ENCODE measurements around the gene FOXM1. TPM values are rescaled to one million over a fixed set of nuclear protein-coding genes. Genes with fewer than 3 reads are reported as not detected.

FOXM1 gene
- total and polyA plus RNA-seq, 10 of the 15 experiments (the other 5 are each of a cell fraction or from before 2014, with no cell fraction given), result 15.1 to 63.2 (median 34.2) TPM

- POLR2A ChIA-PET, result no interaction called here
- no peak overlapping the region for H2AFZ ChIP-seq (ENCODE audit: control insufficient read depth, low read depth, low read length)
- no peaks in the 10 kb centered on the region for H3K9me3 ChIP-seq (replicated peaks; ENCODE audit: control insufficient read depth, insufficient read depth, low read length)
- no peaks in the 10 kb centered on the region for H3K79me2 ChIP-seq (ENCODE audit: control insufficient read depth, insufficient read depth, low read length)
- 86% methylated on average over 19 of the region's 25 CpGs for WGBS (ENCODE audit: insufficient coverage, insufficient replicate concordance, low lambda C conversion rate, missing lambda C conversion rate)
- no peaks in the 10 kb centered on the region for H3K4me1 ChIP-seq (ENCODE audit: control insufficient read depth, insufficient read depth, low read length)
- H3K27ac ChIP-seq (ENCODE audit: control insufficient read depth, insufficient read depth), result no peak overlapping the region
- H3K9ac ChIP-seq (ENCODE audit: control insufficient read depth, insufficient read depth, low read length), result no peak overlapping the region
- no peak overlapping the region for H3K4me3 ChIP-seq
- in situ Hi-C loops (cut with MboI) (no loop called here), intact Hi-C loops (cut with micrococcal nuclease; ENCODE audit: unreplicated experiment) (no loop called here)
- H3K27me3 ChIP-seq (replicated peaks in 1 of 2; ENCODE audit: control insufficient read depth in 2 of 2, insufficient read depth in 2 of 2, low read length in 1 of 2), result no peaks in the 10 kb centered on the region
- RAD21 ChIA-PET (ENCODE audit: unreplicated experiment), result interaction anchor here (1.5 kb wide), 1 partner anchor 187 kb away, joined by 6 read pairs; no protein-coding TSS in a partner anchor
- ATAC-seq, result no peak
- no peak for TF ChIP-seq WRNIP1 (IDR thresholded peaks at IDR 0.05; ENCODE audit: borderline replicate concordance, low read depth, low read length)
- TF ChIP-seq IKZF1 (conservative IDR thresholded peaks at IDR 0.05), result no peak
- no peak for TF ChIP-seq HDAC6 (IDR thresholded peaks at IDR 0.05; ENCODE audit: unreplicated experiment)
- no peak for TF ChIP-seq SREBF2 (IDR thresholded peaks at IDR 0.05; ENCODE audit: low read length)
- TF ChIP-seq IRF3 (IDR thresholded peaks at IDR 0.05), result no peak
- no peak for TF ChIP-seq NFIC (IDR thresholded peaks at IDR 0.05; ENCODE audit: low read depth, low read length)
- no peak for TF ChIP-seq HDGF (IDR thresholded peaks at IDR 0.05)
- TF ChIP-seq ZNF207 (IDR thresholded peaks at IDR 0.05; ENCODE audit: borderline replicate concordance), result no peak
- TF ChIP-seq PAX8 (IDR thresholded peaks at IDR 0.05), result no peak
- no peak for TF ChIP-seq SPI1 (IDR thresholded peaks at IDR 0.05; ENCODE audit: borderline replicate concordance, insufficient read depth, low read depth, low read length)
- no peak for TF ChIP-seq ELK1 (IDR thresholded peaks at IDR 0.05; ENCODE audit: low read depth, low read length)
- TF ChIP-seq SIN3A (IDR thresholded peaks at IDR 0.05; ENCODE audit: low read depth, low read length), result no peak
- TF ChIP-seq CHD1 (IDR thresholded peaks at IDR 0.05; ENCODE audit: low read depth, low read length), result no peak
- no peak for TF ChIP-seq MLLT1 (IDR thresholded peaks at IDR 0.05)
- no peak for TF ChIP-seq ASH2L (IDR thresholded peaks at IDR 0.05; ENCODE audit: borderline replicate concordance, low read depth)
- no peak for TF ChIP-seq CREM (IDR thresholded peaks at IDR 0.05; ENCODE audit: low read depth)
- TF ChIP-seq TCF7 (IDR thresholded peaks at IDR 0.05; ENCODE audit: borderline replicate concordance), result no peak
- no peak for FAIRE-seq
- DNase-seq (ENCODE audit: low read depth, low spot score), result no peak
- no TSS peak for BruUV-seq (replicated peaks)
- H4K20me1 ChIP-seq (ENCODE audit: control insufficient read depth, insufficient read depth), result no peaks in the 10 kb centered on the region
- H3K36me3 ChIP-seq (ENCODE audit: control insufficient read depth in 2 of 2, insufficient read depth in 2 of 2, low read length in 1 of 2), result peaks cover 11% of the 10 kb centered on the region in 2 experiments; a peak in 3 of 4 replicates
- SMC1A ChIA-PET (ENCODE audit: uncharacterized antibody, unreplicated experiment), result interaction anchor here (1.3 kb wide), 1 partner anchor 90 kb away, joined by 6 read pairs; no protein-coding TSS in a partner anchor
- CTCF ChIA-PET, result interaction anchor here (1.3 to 3.0 kb wide), 6 partner anchors 16 to 183 kb away, joined by 4 to 24 read pairs (median 5); no protein-coding TSS in a partner anchor
- H3K4me2 ChIP-seq (ENCODE audit: control insufficient read depth, insufficient read depth), result no peak overlapping the region
Measured at GRCh38 chr12:2854669-2855453, 22.1 kb downstream of the FOXM1 start.

Data from GM12878 (cell line).